Loucy (cell line): ENCODE results near the gene LRCH3.

Experiments used
- EZH2phosphoT487 ChIP-seq: fragments of 200-600 bp; IDR thresholded peaks from 2 replicates; pipeline ENCODE4 v1.6.1; 2018; ENCODE audit warnings: antibody characterized with exemption, mild to moderate bottlenecking, moderate library complexity, borderline replicate concordance
- TF ChIP-seq, protein P1 (sequence below): fragments of 200-600 bp; sonication (generic); conservative IDR thresholded peaks from 2 replicates; pipeline ENCODE4 v1.5.1; 2014; ENCODE audit warnings: mild to moderate bottlenecking, antibody characterized with exemption, low read length

GRCh38 chr3:197807969-197808587, 17.0 kb downstream of the LRCH3 start:
- TF ChIP-seq, protein P1, sequence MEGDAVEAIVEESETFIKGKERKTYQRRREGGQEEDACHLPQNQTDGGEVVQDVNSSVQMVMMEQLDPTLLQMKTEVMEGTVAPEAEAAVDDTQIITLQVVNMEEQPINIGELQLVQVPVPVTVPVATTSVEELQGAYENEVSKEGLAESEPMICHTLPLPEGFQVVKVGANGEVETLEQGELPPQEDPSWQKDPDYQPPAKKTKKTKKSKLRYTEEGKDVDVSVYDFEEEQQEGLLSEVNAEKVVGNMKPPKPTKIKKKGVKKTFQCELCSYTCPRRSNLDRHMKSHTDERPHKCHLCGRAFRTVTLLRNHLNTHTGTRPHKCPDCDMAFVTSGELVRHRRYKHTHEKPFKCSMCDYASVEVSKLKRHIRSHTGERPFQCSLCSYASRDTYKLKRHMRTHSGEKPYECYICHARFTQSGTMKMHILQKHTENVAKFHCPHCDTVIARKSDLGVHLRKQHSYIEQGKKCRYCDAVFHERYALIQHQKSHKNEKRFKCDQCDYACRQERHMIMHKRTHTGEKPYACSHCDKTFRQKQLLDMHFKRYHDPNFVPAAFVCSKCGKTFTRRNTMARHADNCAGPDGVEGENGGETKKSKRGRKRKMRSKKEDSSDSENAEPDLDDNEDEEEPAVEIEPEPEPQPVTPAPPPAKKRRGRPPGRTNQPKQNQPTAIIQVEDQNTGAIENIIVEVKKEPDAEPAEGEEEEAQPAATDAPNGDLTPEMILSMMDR = no peak
- TF ChIP-seq EZH2phosphoT487 = no peak
